SK-MEL-5 (cell line): ENCODE measurements around the gene FGF14. TPM values are rescaled to one million over a fixed set of nuclear protein-coding genes. Genes with fewer than 3 reads are reported as not detected.

Source experiments
- DNase-seq: peaks from one replicate; pipeline ENCODE4 v3.0.0-alpha.2; 2016; ENCODE audit warnings: low read depth, low spot score
- in situ Hi-C: cut with HindIII; loops from 2 replicates; pipeline ENCODE4 v1.10.0; 2016; ENCODE audit warnings: low sequenced_read_pairs, high pct_unique_total_duplicates, low pct_unique_long_range_greater_than_20kb
- polyA plus RNA-seq, 2 experiments: library from polyadenylated mRNA; depleted of rRNA; stranded (reverse); fragments of >200 nt; gene quantifications; 2 replicates each; pipeline ENCODE4 v1.2.3, GENCODE V29; 2015
- total RNA-seq: library from RNA; depleted of rRNA; stranded (reverse); fragments of >200 nt; shearing (Covaris generic); gene quantifications from 2 replicates; pipeline ENCODE4 v1.2.3, GENCODE V29; 2014; rRNA removed

Gene FGF14
- 16.5 and 17.9 TPM in 2 replicates for total RNA-seq
- 3.1 and 5.7 TPM in 2 replicates for polyA plus RNA-seq (2015; cell fraction: cytosol; rRNA removed)
- polyA plus RNA-seq (2015; cell fraction: nucleus; rRNA removed): 1.2 and 5.8 TPM in 2 replicates

DNA sequence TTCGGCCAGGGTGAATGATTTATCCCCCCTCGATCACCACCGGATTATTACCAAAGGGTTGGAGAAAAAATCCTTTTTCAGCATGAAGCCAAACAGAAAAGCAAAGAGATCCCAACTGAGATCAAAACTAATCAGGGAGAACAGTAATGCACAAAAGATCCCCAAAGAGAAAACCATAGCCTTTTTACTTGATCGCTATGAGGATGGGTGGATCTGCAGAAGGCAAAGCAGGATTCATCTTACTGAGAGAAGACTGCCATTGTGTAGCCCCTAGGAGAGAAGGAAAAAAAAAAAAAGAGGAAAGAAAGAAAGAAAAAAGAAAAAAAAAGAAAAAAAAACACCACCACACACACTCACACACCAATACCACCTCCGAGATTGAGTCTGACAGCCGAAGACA is at the start of gene FGF14:
Gene FGF14, minus strand, starts transcription at position 283 of the 400 bp plus-strand sequence.
- DNase-seq: no peak
- in situ Hi-C loops: no loop called here

DNA sequence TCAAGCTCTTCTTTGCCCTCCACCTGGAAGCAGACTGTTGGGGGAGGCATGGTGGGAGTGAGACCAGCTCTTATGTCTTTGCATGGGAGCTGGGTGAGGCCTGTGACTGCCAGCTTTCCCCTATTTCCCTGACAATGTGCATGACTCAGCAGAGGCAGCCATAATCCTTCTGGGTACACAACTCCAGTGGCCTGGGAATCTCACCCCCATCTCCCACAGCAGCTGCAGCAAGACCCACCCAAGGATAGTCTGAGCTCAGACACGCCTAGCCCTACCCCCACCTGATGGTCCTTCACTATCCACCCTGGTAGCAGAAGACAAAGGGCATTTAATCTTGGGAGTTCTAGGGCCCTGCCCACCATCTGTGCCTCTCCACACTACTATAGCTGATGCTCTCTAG is 41.4 kb upstream of the FGF14 start:
- in situ Hi-C loops: no loop called here
- DNase-seq: no peak

DNA sequence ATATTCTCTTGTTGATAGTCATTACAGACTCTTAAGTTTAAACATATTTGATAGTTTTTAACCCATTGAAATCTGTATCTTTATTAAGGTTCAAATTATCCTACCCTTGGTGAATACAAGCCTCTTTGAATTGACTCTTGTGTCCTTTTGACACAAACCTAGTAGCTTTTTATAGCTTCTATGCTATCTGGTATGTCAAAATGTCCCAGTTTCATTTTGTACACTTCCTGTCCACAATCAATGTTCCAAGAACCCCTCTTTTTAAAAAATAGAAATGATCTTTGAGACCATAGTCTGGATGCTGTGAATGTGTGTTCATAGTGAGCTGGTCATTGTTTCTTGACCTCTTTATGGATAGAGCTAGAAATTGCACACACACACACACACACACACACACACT is 39.2 kb upstream of the FGF14 start:
- in situ Hi-C loops: no loop called here
- no peak for DNase-seq

DNA sequence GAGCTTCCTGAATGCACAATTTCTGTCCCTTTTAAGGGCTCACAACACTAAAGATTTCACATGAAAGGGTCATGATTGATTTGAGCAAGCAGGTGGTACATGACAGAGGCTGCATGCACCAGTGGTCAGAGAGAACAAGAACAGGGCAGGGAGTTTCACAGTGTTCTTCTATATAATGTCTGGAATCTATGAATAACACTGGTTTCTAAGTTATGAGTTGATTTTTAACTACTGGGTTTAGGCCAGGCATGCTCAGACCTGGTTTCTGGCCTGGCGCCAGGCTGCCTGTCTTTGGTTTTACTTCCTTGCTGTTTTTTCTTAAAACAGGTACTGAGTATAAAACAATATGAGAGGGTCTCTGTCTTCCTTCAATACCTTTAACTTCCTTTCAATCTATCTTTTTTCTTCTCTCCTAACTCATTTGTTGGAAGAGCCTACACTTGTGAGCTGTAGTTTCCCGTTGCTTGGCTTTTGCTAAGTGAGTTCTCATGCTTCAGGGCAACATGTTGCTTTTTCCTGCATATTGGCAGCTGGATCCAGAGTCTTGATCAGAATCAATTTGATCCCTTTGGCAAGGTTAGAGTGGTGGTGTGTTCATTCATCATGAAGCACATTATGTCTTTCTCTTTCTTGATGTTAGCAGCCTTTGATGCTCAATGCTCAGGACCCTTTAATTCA is 38.5 kb upstream of the FGF14 start:
- DNase-seq: no peak
- in situ Hi-C loops: no loop called here

DNA sequence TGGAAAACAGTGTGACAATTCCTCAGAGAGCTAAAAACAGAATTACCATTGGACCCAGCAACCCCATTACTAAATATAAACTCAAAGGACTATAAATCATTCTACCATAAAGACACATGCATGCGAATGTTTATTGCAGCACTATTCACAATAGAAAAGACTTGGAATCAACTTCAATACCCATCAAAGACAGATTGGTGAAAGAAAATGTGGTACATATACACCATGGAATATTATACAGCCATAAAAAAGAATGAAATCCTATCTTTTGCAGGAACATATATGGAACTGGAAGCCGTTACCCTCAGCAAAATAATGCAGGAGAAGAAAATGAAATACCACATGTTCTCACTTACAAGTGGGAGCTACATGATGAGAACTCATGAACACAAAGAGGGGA is 20.8 kb upstream of the FGF14 start:
- no peak for DNase-seq
- in situ Hi-C loops: no loop called here

DNA sequence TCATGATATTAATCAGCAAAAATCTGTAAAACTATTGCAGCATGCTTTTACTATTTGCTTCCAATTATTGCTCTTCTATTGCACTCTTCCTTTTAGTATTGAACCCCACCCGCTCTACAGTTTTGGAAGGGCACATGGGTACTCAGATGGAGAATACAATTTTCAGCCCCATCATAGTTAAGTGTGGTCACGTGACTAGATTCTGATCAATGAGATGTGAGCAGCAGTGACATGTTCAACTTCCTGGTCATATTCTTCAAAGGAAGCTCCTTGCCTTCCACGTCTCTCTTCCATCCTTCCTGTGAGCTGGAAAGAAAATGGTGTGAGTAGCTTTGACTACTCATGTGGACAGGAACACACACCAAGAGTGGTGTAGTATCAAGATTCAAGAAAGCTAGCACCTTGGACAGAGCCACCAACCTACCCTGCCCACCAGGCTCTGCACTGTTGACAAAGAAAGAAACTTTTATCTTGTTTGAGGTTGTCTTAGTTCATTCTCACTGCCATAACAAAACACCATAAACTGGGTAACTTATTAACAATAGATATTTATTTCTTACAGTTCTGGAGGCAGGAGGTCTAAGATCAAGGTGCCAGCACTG is 3.8 kb upstream of the FGF14 start:
- in situ Hi-C loops: no loop called here
- DNase-seq: no peak

DNA sequence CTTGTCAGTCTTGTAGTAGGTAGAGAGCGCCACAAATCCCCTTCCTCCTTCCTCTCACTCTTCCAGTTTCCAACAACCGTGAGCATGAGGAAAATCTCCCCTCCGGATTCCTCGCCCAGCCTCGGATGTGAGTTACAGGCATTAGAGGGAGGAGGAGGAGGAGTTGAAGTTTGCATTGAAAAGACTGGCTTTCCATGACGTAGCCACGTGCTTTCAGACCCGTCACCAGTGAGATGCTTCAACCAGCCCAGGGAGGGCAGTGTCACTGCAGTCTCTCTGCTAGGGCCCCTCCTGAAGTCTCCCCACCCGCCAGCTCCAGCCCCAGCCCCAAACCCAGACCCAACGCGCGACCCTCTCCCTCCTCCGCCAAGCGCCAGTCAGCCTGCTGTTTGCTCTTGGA is 442 bp upstream of the FGF14 start:
- peak; percentile 65 for DNase-seq

DNA sequence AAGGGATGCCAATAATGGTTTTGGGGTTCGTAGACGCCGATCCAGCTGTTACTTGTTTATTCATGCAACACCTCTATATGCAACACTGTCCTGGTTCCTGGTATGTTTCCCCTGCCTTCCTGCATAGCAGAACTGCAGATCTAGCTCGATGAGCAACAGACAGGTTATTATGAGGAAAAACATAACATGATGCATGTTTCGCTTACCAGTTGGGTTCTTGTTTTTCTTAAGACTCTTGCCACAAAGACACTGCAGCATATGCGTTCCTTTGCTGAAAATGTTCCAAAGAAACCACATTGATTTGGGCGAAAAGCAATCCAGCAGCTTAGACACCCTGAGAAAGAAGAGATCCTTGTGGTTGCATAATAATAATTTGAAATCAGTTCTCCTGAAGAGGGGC is 583 bp downstream of the FGF14 start:
- in situ Hi-C loops: no loop called here
- DNase-seq: no peak

More for the DNA sequence above, 442 bp upstream of the FGF14 start:
- in situ Hi-C loops: no loop called here

DNA sequence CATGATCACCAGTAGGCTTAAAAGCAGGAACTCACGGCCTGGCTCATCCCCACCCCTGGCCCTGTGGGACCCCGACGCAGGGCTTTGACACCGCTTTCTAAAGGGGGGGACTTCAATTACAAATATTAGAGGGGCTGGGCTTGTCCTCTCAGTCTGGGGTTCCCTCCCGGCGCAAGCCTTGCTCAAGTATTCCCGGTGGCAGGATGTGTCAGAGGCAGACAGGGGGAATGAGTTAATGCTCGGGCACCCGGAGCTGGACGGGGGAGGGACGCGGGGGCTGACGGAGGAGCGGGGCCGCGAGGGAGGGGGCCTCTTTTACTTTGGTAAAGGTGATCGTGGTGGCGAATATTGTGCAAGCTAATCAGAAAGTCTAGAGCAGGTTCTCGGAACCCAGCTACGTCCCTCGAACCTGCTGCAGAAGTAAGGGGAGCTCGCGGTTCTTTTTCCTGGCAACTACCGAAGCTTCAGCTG is 1.1 kb downstream of the FGF14 start:
- DNase-seq: no peak
- in situ Hi-C loops: no loop called here

DNA sequence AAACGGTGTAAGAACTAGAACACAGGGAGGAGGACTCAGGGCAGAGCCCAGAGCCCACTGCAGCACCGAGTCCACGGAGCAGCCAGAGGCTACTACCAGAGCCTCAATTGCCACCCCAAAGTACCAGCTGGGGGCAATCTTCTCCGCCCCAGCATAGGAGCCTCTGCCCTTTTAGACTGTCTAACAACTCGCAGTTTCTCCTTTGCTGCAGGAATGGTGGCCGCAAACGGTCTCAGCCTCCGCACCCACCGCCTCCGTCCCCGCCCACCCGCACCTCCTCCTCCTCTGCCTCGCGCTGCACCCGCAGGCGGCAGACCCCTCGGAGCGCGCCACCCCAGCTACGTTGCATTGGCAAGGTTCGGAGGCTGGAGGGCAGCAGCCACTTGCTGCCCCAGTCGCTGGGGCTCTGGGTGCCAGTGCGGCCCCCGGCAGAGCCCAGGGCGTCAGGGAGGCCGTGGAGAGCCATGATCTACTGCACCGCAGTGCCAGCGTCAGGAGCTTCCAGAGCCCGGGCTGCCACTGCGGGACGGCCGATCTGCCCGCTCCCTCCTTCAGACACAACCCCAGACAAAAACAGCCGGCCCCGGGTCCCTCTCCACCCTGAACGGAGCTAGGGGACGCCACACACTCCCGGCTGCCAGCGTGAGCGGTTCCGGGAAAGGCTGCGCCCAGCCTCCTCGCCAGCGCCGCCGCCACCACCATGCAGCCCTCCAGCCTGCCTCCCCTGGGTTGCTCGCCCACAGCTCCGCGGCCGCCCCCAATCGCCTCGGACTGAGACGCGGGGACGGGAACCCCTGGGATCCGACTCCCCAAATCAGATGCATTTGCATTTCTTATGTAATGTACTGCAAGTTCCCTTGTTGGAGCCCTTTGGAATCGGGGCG is 1.8 kb downstream of the FGF14 start:
- in situ Hi-C loops: no loop called here
- DNase-seq: peak; percentile 34

DNA sequence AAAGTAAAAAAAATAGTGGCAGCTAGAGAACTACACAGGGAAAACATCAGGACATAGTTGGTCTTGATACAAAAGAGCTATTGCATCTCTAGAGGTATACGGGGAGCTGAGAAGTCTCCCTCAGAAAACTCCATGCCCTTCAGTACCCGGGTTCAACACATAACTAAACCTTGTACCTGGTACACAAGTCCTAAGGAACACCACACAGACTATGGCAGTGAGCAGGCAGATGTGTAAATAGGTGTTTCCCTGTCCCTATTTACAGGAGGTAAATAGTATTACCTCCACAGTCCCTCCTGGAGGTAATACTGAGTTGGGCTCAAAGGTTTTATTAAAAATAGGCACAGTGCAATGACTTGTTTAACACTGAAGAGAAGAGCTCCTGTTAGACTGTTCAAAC is 5.9 kb downstream of the FGF14 start:
- in situ Hi-C loops: no loop called here
- DNase-seq: no peak

DNA sequence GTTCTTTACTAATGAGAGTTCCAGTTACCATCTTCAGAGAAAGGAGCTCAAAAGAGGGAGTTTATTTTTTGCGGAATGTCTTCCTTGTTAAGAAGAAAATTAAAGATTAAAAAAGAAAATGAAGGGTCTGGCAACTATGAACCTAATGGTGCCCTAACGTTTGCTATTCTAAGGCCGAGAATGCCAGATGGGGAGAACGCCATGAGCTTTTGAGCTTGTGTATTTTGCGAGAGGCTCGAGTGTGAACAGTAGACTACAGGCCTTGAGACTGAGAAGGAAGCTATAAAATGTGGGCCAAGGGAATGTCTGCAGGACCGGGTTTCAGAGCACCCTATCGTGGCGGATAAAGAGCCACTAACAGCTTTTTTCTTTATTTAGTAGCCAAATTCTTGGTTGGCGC is 6.7 kb downstream of the FGF14 start:
- in situ Hi-C loops: no loop called here
- DNase-seq: no peak

DNA sequence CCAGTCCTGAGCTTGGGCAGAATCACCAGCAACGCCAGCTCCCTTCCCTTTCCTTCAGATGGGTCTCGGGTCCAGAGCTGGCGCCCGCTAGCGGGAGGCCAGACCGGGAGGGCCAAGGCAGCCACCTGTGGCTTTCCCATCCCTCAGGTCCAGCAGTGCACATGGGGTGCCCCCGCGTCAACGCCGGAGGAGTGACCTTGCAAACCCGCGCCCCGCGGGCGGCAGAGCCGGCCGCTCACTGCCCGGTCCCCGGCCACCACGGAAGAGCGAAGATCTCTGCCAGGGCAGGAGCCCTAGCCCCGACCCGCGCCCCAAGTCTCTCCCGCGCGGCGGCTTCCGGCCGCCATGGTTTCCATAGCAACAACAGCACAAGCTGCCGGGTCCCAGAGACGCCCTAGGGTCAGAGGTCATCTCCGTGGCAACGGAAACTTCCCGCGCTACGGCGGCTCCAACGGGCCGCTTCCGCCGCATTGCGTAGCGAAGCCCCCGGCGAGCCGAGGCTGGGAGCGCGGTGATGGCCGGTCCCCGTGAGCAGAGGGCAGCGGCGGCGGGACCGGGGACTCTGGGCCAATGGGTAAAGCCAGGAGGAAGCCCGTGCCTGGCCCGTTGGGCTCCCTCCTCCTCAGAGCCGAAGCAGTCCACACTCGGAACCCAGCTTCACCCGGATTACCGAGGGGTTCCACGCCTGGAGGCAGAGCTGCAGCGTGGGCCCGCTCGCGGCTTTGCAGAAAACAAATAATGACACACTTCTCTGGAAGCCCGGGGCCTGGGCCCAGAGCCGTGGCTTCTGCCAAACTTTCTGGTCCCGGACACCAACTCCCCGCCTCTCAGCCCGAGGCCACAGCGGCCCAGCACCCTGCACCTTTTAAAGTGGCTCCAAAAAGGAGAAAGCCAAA is 7.4 kb downstream of the FGF14 start:
- in situ Hi-C loops: no loop called here

DNA sequence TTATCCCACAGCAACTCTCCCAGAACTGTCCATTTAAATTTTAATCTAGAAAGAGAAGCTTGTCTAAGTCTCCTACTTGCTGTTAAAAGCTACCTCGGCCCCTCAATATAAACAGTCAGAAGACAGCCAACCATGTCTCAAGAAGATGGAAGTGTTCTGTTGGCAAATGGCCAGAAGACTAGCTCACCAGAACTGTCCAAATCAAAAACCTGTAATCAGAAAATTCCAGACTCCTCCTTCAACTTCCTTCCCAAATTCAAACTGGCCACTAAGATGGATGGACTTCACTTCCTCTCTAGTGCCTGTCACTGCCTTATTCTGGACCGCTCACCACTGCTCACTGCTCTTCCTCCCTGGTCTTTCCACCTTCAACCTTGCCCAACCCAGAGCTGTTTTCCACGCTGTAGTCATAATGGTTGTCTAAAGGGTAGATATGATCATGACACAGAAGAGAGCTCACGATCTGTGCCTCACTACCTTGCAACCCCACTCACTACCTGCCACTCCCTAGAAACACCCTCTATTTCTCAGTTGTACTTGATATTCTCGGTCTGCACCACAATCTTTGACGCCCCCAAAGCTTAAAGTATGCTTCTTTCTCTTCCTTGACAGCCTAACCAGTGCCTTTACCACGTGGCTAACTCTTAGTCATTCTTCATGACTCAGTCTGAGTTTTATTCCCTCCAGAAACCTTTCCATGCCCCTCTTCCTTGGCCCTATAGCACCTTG is 9.2 kb downstream of the FGF14 start:
- DNase-seq: no peak
- in situ Hi-C loops: no loop called here

More for the DNA sequence above, 7.4 kb downstream of the FGF14 start:
- DNase-seq: peak; percentile 86

DNA sequence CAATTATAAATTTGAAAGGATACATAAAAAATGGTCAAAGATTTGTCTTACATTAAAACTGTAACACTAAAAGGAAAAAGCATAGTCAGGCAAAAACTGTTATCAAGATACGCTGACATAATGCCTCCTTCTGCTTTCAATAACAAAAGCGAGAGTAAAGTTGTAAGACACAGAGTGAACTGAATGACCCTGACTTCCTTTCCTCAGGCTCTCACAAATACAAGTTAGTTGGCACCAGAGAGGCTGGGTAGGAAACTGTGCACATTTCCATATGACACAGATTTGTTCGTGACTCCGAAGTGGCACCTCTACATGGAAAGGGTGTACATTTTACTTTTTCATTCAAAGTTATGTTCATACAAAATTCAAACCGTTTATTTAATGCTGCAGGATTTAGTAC is 15.4 kb downstream of the FGF14 start:
- in situ Hi-C loops: no loop called here
- DNase-seq: no peak

DNA sequence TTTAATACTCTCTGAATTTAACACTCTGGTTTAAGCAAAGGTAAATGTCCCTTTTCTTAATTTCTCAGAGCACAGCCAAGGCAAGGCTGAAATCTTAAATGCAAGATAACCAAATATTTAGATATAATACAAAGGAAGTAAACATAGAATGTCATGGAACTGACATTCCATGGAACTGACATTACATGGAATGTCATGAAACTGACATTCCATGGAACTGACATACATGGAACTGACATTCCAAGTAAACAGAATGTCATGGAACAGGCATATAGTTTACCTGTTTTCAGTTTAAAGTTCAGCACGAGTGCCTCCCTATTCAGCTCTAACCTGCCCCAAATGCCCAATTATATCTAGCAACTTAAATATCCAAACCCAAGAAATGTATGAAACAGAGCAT is 21.8 kb downstream of the FGF14 start:
- in situ Hi-C loops: no loop called here
- no peak for DNase-seq

DNA sequence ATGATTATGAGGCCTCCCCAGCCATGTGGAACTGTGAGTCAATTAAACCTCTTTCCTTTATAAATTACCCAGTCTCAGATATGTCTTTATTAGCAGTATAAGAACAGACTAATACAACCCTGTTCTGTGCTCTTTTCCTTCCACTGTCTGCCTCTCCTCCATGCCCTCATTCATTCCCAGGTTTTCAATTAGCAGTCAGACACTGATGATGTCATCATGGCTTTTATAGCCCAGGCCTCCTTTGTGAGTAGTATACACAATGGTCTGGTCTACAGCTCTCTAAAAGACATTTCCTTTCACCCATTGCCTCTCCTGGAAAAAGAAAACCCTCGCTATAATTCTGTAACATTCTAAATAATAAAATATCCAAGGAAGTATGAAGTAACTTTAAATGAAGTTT is 25.5 kb downstream of the FGF14 start:
- no peak for DNase-seq
- in situ Hi-C loops: no loop called here
